Stomach (tissue), 4 donors: ENCODE results near the gene SMIM44.

Source experiments
- CTCF ChIP-seq, 7 experiments: fragments of 450-650 bp in 4 of 7; fragments of 200-600 bp in 3 of 7; sonication (generic) in 3 of 7; IDR thresholded peaks; one replicate each; pipeline ENCODE4 v1.5.1; 2016 to 2019; ENCODE audit warnings: antibody characterized with exemption in 7 of 7, control low read depth in 2 of 7, mild to moderate bottlenecking in 1 of 7
- POLR2A ChIP-seq, 4 donors: fragments of 450-650 bp; IDR thresholded peaks; one replicate each; pipeline ENCODE4 v1.6.1; 2016; ENCODE audit warnings: antibody characterized with exemption in 4 of 4, control low read depth in 2 of 4, mild to moderate bottlenecking in 1 of 4, moderate library complexity in 1 of 4
- POLR2AphosphoS5 ChIP-seq, 3 donors: sonication (generic); formaldehyde crosslinking; IDR thresholded peaks; one replicate each; pipeline ENCODE4 v1.6.1; 2016; ENCODE audit warnings: antibody characterized with exemption in 3 of 3

GRCh38 chr19:3515891-3516422 lies 32.7 kb upstream of the SMIM44 start:
- TF ChIP-seq CTCF (IDR thresholded peaks at IDR 0.05): no peak
- TF ChIP-seq POLR2AphosphoS5 (IDR thresholded peaks at IDR 0.05): no peak
- no peak for TF ChIP-seq POLR2A (IDR thresholded peaks at IDR 0.05)
